Keratinocyte (primary cell): Measurements from ENCODE around the gene JUP. TPM values are rescaled to one million over a fixed set of nuclear protein-coding genes. Genes with fewer than 3 reads are reported as not detected.

Experiments
- DNase-seq: peaks from one replicate; pipeline ENCODE4 v3.0.0-alpha.2; 2011; ENCODE audit warnings: low read depth, missing footprints, low spot score
- FAIRE-seq: peaks from 2 replicates; lab custom pipeline; 2011; peaks lifted over from hg19 to GRCh38; lab: Jason Lieb, UNC
- H2AFZ ChIP-seq: 2 replicates; pipeline ENCODE4 v1.6.0; 2012; ENCODE audit warnings: low read length, control low read depth, inconsistent platforms; ENCODE audit not compliant: control insufficient read depth
- H3K27ac ChIP-seq: 2 replicates; pipeline ENCODE4 v1.5.1; 2011; ENCODE audit warnings: low read length; ENCODE audit not compliant: control insufficient read depth, insufficient read depth
- H3K27me3 ChIP-seq: 3 replicates; pipeline ENCODE4 v1.6.0; 2011; ENCODE audit warnings: low read length; ENCODE audit not compliant: control insufficient read depth, insufficient read depth; ENCODE audit errors: extremely low read depth
- H3K36me3 ChIP-seq, 2 experiments: 2 replicates in 1 of 2; 3 replicates in 1 of 2; pipeline ENCODE4 v1.5.1; 2011; ENCODE audit warnings: low read length in 2 of 2, mild to moderate bottlenecking in 1 of 2; ENCODE audit not compliant: control insufficient read depth in 2 of 2, insufficient read depth in 2 of 2; ENCODE audit errors: extremely low read depth in 1 of 2
- H3K4me1 ChIP-seq: 3 replicates; pipeline ENCODE4 v1.5.1; 2011; ENCODE audit warnings: low read length; ENCODE audit not compliant: control insufficient read depth, insufficient read depth; ENCODE audit errors: extremely low read depth
- H3K4me2 ChIP-seq: 3 replicates; pipeline ENCODE4 v1.6.0; 2011; ENCODE audit warnings: low read depth, low read length; ENCODE audit not compliant: control insufficient read depth, insufficient read depth; ENCODE audit errors: extremely low read depth
- H3K4me3 ChIP-seq, 3 experiments: fragments of 200-600 bp in 1 of 3; sonication (generic) in 1 of 3; 2 replicates in 2 of 3; 3 replicates in 1 of 3; pipeline ENCODE4 v1.5.1; 2011 to 2016; ENCODE audit warnings: low read length in 3 of 3, mild to moderate bottlenecking in 3 of 3, control low read depth in 2 of 3, inconsistent platforms in 1 of 3, low read depth in 1 of 3, mixed read lengths in 1 of 3, mixed run types in 1 of 3, moderate library complexity in 1 of 3; ENCODE audit not compliant: control insufficient read depth in 2 of 3, insufficient read depth in 2 of 3; ENCODE audit errors: extremely low read depth in 1 of 3
- H3K79me2 ChIP-seq: 2 replicates; pipeline ENCODE4 v1.6.0; 2012; ENCODE audit warnings: low read length; ENCODE audit not compliant: control insufficient read depth, insufficient read depth
- H3K9ac ChIP-seq: 3 replicates; pipeline ENCODE4 v1.6.0; 2011; ENCODE audit warnings: low read length; ENCODE audit not compliant: control insufficient read depth, insufficient read depth; ENCODE audit errors: extremely low read depth
- H3K9me1 ChIP-seq: 3 replicates; pipeline ENCODE4 v1.6.0; 2011; ENCODE audit warnings: low read length; ENCODE audit not compliant: control insufficient read depth, insufficient read depth; ENCODE audit errors: extremely low read depth
- H3K9me3 ChIP-seq: 2 replicates; pipeline ENCODE4 v1.5.1; 2012; ENCODE audit warnings: low read depth, low read length; ENCODE audit not compliant: control insufficient read depth
- H4K20me1 ChIP-seq: 3 replicates; pipeline ENCODE4 v1.6.0; 2011; ENCODE audit warnings: low read length; ENCODE audit not compliant: control insufficient read depth, insufficient read depth; ENCODE audit errors: extremely low read depth
- CTCF ChIP-seq, 3 experiments: IDR thresholded peaks in 1 of 3; conservative IDR thresholded peaks in 1 of 3; optimal IDR thresholded peaks in 1 of 3; 2 replicates in 2 of 3; 3 replicates in 1 of 3; pipeline versions ENCODE3 to v1.5.1; 2011; ENCODE audit warnings: low read length in 3 of 3, mild to moderate bottlenecking in 3 of 3, moderate library complexity in 2 of 3, control low read depth in 1 of 3, inconsistent platforms in 1 of 3; ENCODE audit not compliant: insufficient read depth in 2 of 3; ENCODE audit errors: extremely low read depth in 1 of 3
- EZH2 ChIP-seq: IDR thresholded peaks from one replicate; pipeline ENCODE4 v1.6.1; 2012; ENCODE audit warnings: inconsistent platforms, mild to moderate bottlenecking, low read length, moderate library complexity
- dilution Hi-C: fragments of 300-500 bp; cut with MboI; formaldehyde crosslinking; loops from one replicate; pipeline ENCODE4 v1.7.0; 2020; ENCODE audit warnings: low sequenced_read_pairs; ENCODE audit not compliant: extremely low pct_ligation_motif_present
- polyA plus RNA-seq, 5 experiments: library from polyadenylated mRNA; depleted of rRNA in 3 of 5; stranded (reverse) in 3 of 5; stranded (forward) in 1 of 5; unstranded in 1 of 5; fragments of >200 nt; gene quantifications; 1 replicate in 1 of 5; 2 replicates in 3 of 5; 3 replicates in 1 of 5; pipeline versions ENCODE4 v1.2.1 to v1.2.3, GENCODE V29; 2011 to 2012; ENCODE audit warnings: missing spikeins in 2 of 5, low read depth in 1 of 5, low replicate concordance in 1 of 5

The JUP gene
- polyA plus RNA-seq, 1 donor (not counting 4 experiments of a cell fraction or from before 2014, with no cell fraction given): 152 TPM

- Histone ChIP-seq H3K4me3 (no peak overlapping the region), H4K20me1 (no peaks in the 10 kb centered on the region), H3K9me1 (no peaks in the 10 kb centered on the region), H3K9ac (no peak overlapping the region), H2AFZ (no peak overlapping the region), H3K4me2 (no peak overlapping the region), H3K9me3 (no peaks in the 10 kb centered on the region), H3K27ac (no peak overlapping the region), H3K27me3 (peaks cover 3% of the 10 kb centered on the region), H3K36me3 (peaks cover 0 to 2% of the 10 kb centered on the region in 2 experiments), H3K79me2 (no peaks in the 10 kb centered on the region), H3K4me1 (peaks cover 4% of the 10 kb centered on the region)
- dilution Hi-C loops: no loop called here
- DNase-seq (no peak), FAIRE-seq (no peak)
- TF ChIP-seq EZH2 (no peak), CTCF (optimal IDR thresholded peaks at IDR 0.05 in 1 of 3, IDR thresholded peaks at IDR 0.05 in 1 of 3, conservative IDR thresholded peaks at IDR 0.05 in 1 of 3; ENCODE audit: extremely low read depth in 1 of 3, insufficient read depth in 2 of 3, low read length in 3 of 3) (no peak)
These were observed 20.4 kb upstream of the JUP start for GRCh38 chr17:41806685-41807445.

DNA sequence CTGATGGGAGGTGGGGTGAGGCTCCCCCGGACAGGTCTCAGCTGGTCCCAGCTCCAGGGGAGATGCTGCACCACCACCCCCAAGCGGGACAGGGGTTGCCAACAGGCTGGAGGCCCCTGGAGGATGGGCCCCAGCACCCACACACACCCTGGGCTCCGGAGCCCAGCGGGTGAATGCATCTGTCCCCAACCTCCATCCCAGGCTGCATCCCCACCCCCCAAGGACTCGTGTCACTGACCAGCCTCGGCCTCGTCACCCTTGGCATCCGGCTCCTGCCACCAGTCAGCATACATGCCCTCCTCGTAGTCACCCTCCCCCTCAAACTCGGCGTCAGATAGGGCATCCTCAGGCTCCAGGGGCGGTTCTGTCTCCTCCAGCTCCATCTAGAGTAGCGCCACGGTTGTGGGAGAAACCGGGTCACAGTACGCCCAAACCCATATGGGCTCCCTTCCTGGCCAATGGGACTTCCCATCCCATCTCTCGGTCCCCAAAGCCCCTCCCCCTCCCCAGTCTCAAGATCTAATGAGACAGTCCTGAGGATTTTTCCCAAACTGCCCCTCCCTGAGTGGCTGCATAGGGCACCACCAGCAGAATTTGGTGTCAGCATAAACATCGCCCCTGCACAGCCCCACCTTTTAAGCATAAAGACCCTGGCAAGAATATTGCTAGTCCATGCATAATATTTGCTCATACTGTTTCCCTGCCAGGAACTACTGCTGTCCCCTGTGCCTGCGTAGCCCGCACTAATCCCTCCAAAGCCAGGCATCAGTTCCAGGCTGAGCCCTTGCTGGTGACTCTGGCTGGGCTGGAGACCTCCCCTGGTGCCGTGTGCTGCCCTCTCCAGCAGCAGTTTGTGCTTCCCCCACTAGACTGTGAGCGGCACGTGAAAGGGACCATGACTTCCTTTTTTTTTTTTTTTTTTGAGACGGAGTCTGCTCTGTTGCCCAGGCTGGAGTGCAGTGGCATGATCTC, 16.8 kb upstream of the JUP start:
- H3K27ac ChIP-seq: no peak overlapping the region
- dilution Hi-C loops: no loop called here

More for the DNA sequence above, 16.8 kb upstream of the JUP start:
- peaks cover 0 to 2% of the 10 kb centered on the region in 2 experiments for H3K36me3 ChIP-seq
- H3K9me1 ChIP-seq: no peaks in the 10 kb centered on the region
- H4K20me1 ChIP-seq: no peaks in the 10 kb centered on the region
- no peak for DNase-seq
- H3K9ac ChIP-seq: no peak overlapping the region
- H3K4me1 ChIP-seq: peaks cover 26% of the 10 kb centered on the region
- no peak overlapping the region for H3K4me2 ChIP-seq
- TF ChIP-seq EZH2 (no peak), CTCF (optimal IDR thresholded peaks at IDR 0.05 in 1 of 3, IDR thresholded peaks at IDR 0.05 in 1 of 3, conservative IDR thresholded peaks at IDR 0.05 in 1 of 3; ENCODE audit: extremely low read depth in 1 of 3, insufficient read depth in 2 of 3, low read length in 3 of 3) (no peak)
- H3K27me3 ChIP-seq: no peaks in the 10 kb centered on the region
- no peaks in the 10 kb centered on the region for H3K79me2 ChIP-seq
- H3K9me3 ChIP-seq: no peaks in the 10 kb centered on the region
- no peak for FAIRE-seq
- H3K4me3 ChIP-seq: no peak overlapping the region
- H2AFZ ChIP-seq: no peak overlapping the region
